ENCODE measurements around the gene KISS1.

DNA sequence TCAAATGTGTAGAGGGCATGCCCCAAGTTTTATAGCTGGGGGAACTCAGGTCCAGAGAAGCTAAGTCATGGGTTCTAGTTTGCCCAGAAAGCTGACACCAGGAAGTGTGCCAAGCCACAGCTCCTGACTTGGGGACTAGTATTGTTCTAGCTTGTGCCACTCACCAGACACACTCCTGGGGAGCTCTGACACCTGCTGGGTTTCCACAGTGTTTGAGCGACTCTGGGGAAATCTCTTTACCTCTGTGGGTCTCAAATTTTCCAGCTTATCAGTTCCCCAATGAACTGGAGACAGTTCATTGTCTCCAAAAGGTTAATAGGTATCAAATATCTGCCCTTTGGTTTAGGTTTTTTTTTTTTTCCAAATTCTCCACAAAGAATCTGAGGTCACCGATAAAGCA, 4.2 kb downstream of the KISS1 start:
- TF ChIP-seq, protein P1, sequence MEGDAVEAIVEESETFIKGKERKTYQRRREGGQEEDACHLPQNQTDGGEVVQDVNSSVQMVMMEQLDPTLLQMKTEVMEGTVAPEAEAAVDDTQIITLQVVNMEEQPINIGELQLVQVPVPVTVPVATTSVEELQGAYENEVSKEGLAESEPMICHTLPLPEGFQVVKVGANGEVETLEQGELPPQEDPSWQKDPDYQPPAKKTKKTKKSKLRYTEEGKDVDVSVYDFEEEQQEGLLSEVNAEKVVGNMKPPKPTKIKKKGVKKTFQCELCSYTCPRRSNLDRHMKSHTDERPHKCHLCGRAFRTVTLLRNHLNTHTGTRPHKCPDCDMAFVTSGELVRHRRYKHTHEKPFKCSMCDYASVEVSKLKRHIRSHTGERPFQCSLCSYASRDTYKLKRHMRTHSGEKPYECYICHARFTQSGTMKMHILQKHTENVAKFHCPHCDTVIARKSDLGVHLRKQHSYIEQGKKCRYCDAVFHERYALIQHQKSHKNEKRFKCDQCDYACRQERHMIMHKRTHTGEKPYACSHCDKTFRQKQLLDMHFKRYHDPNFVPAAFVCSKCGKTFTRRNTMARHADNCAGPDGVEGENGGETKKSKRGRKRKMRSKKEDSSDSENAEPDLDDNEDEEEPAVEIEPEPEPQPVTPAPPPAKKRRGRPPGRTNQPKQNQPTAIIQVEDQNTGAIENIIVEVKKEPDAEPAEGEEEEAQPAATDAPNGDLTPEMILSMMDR (IDR thresholded peaks at IDR 0.05) = no peak
- TF ChIP-seq POLR2A (IDR thresholded peaks at IDR 0.05) = no peak

Measured in right lobe of liver (tissue), 4 donors.